SK-N-MC (cell line): ENCODE results near the gene SMIM12.

ENCODE experiments used
- DNase-seq: peaks from one replicate; pipeline ENCODE4 v3.0.0-alpha.2; 2011; ENCODE audit warnings: low read depth, low spot score
- H3K27ac ChIP-seq: fragments of 200-600 bp; sonication (generic); 2 replicates; pipeline ENCODE4 v1.5.1; 2016; ENCODE audit warnings: mixed run types
- H3K36me3 ChIP-seq: fragments of 200-600 bp; sonication (generic); 2 replicates; pipeline ENCODE4 v1.6.1; 2017; ENCODE audit warnings: antibody characterized with exemption, low read length, mixed read lengths; ENCODE audit not compliant: insufficient read depth
- H3K4me3 ChIP-seq: fragments of 200-600 bp; sonication (generic); 2 replicates; pipeline ENCODE4 v1.5.1; 2016
- H3K9ac ChIP-seq: fragments of 200-600 bp; sonication (generic); 2 replicates; pipeline ENCODE4 v1.8.0; 2017; ENCODE audit warnings: mixed run types, mixed read lengths; ENCODE audit not compliant: insufficient read length
- H3K9me3 ChIP-seq: fragments of 200-600 bp; sonication (generic); 2 replicates; pipeline ENCODE4 v1.6.1; 2017; ENCODE audit warnings: low read depth, mild to moderate bottlenecking, antibody characterized with exemption, low read length, moderate library complexity, mixed read lengths
- EZH2 ChIP-seq: fragments of 200-600 bp; sonication (generic); IDR thresholded peaks from one replicate; pipeline ENCODE4 v1.6.1; 2017; ENCODE audit warnings: antibody characterized with exemption
- FOXP2 ChIP-seq: optimal IDR thresholded peaks from 2 replicates; pipeline ENCODE3; 2011; ENCODE audit warnings: mild to moderate bottlenecking, moderate library complexity; ENCODE audit not compliant: insufficient read depth; ENCODE audit errors: extremely low read length, control extremely low read depth
- POLR2AphosphoS5 ChIP-seq: IDR thresholded peaks from 2 replicates; pipeline ENCODE4 v1.6.1; 2012; ENCODE audit warnings: mild to moderate bottlenecking, low read depth, low read length, borderline replicate concordance

The SMIM12 gene

GRCh38 chr1:34900775-34901502 lies 41.4 kb upstream of the SMIM12 start:
- Histone ChIP-seq H3K9me3 (no peaks in the 10 kb centered on the region), H3K27ac (no peak overlapping the region), H3K4me3 (no peak overlapping the region), H3K36me3 (no peaks in the 10 kb centered on the region), H3K9ac (no peak overlapping the region)
- no peak for TF ChIP-seq EZH2
- TF ChIP-seq POLR2AphosphoS5 = no peak
- TF ChIP-seq FOXP2 = no peak
- DNase-seq = no peak

- TF ChIP-seq POLR2AphosphoS5 (no peak), EZH2 (no peak), FOXP2 (no peak)
- Histone ChIP-seq H3K9me3 (no peaks in the 10 kb centered on the region), H3K27ac (no peak overlapping the region), H3K36me3 (no peaks in the 10 kb centered on the region), H3K4me3 (no peak overlapping the region), H3K9ac (no peak overlapping the region)
- no peak for DNase-seq
These were observed 40.4 kb upstream of the SMIM12 start for GRCh38 chr1:34899906-34900305.

- TF ChIP-seq POLR2AphosphoS5 (no peak), FOXP2 (no peak), EZH2 (no peak)
- no peaks in the 10 kb centered on the region for H3K36me3 ChIP-seq
- H3K4me3 ChIP-seq = no peak overlapping the region
- H3K27ac ChIP-seq = no peak overlapping the region
- no peak for DNase-seq
- no peaks in the 10 kb centered on the region for H3K9me3 ChIP-seq
- no peak overlapping the region for H3K9ac ChIP-seq
These were observed 39.9 kb upstream of the SMIM12 start for GRCh38 chr1:34899471-34899870.

GRCh38 chr1:34898330-34898761 lies 38.8 kb upstream of the SMIM12 start:
- Histone ChIP-seq H3K36me3 (no peaks in the 10 kb centered on the region), H3K9ac (no peak overlapping the region), H3K4me3 (no peak overlapping the region), H3K27ac (no peak overlapping the region), H3K9me3 (no peaks in the 10 kb centered on the region)
- TF ChIP-seq FOXP2 (no peak), EZH2 (no peak), POLR2AphosphoS5 (no peak)
- no peak for DNase-seq

GRCh38 chr1:34896612-34897011 lies 37.1 kb upstream of the SMIM12 start:
- no peak overlapping the region for H3K4me3 ChIP-seq
- no peaks in the 10 kb centered on the region for H3K36me3 ChIP-seq
- TF ChIP-seq POLR2AphosphoS5 (no peak), EZH2 (no peak), FOXP2 (no peak)
- H3K9ac ChIP-seq = no peak overlapping the region
- no peak overlapping the region for H3K27ac ChIP-seq
- no peak for DNase-seq
- no peaks in the 10 kb centered on the region for H3K9me3 ChIP-seq

GRCh38 chr1:34889705-34890104 lies 30.2 kb upstream of the SMIM12 start:
- Histone ChIP-seq H3K36me3 (no peaks in the 10 kb centered on the region), H3K9ac (no peak overlapping the region), H3K9me3 (no peaks in the 10 kb centered on the region), H3K4me3 (no peak overlapping the region), H3K27ac (no peak overlapping the region)
- no peak for DNase-seq
- no peak for TF ChIP-seq FOXP2
- no peak for TF ChIP-seq POLR2AphosphoS5
- TF ChIP-seq EZH2 = no peak

GRCh38 chr1:34887593-34887992 lies 28.0 kb upstream of the SMIM12 start:
- DNase-seq = no peak
- Histone ChIP-seq H3K36me3 (no peaks in the 10 kb centered on the region), H3K9me3 (no peaks in the 10 kb centered on the region), H3K27ac (no peak overlapping the region), H3K4me3 (no peak overlapping the region), H3K9ac (no peak overlapping the region)
- TF ChIP-seq POLR2AphosphoS5 (no peak), FOXP2 (no peak), EZH2 (no peak)

GRCh38 chr1:34885405-34886247 lies 26.1 kb upstream of the SMIM12 start:
- TF ChIP-seq EZH2 (no peak), POLR2AphosphoS5 (no peak), FOXP2 (no peak)
- H3K27ac ChIP-seq = no peak overlapping the region
- no peaks in the 10 kb centered on the region for H3K36me3 ChIP-seq
- H3K9ac ChIP-seq = no peak overlapping the region
- H3K4me3 ChIP-seq = peak overlapping the region; percentile 54; the same call in 1 of the 2 replicates
- DNase-seq = no peak
- no peaks in the 10 kb centered on the region for H3K9me3 ChIP-seq
